NOMO-1 treated with DMSO at 0.1 percent for 48 hours (cell line): Measurements from ENCODE around the gene SLC22A13.
A peak's percentile ranks its signal among the peaks of the same experiment; 100 is the strongest.
"Not testable (repeated sequence)": the region's sequence is repeated elsewhere in the genome, so short reads cannot be mapped to it uniquely, and the experiment has no call there.

ENCODE experiments used
- DNase-seq: peaks from one replicate; lab custom pipeline; 2025; ENCODE audit not compliant: unreplicated experiment; lab: John Stamatoyannopoulos, UW

SLC22A13 gene

GRCh38 chr3:38265604-38266307, at the start of gene SLC22A13:
SLC22A13 (plus strand) TSS chr3:38265812; CDS start chr3:38265861, 49 bp downstream.
- no peak for DNase-seq

- no peak for DNase-seq
Observed at GRCh38 chr3:38219609-38220197, 45.9 kb upstream of the SLC22A13 start.

- DNase-seq = no peak
Observed at GRCh38 chr3:38221005-38221404, 44.6 kb upstream of the SLC22A13 start.

GRCh38 chr3:38222032-38222634, 43.5 kb upstream of the SLC22A13 start:
- DNase-seq = no peak

GRCh38 chr3:38224357-38224756, 41.3 kb upstream of the SLC22A13 start:
- DNase-seq = no peak

GRCh38 chr3:38226273-38226672, 39.3 kb upstream of the SLC22A13 start:
- DNase-seq = no peak

- DNase-seq = peak; percentile 42
Observed at GRCh38 chr3:38227989-38228388, 37.6 kb upstream of the SLC22A13 start.

- DNase-seq = peak; percentile 70
Observed at GRCh38 chr3:38229036-38229435, 36.6 kb upstream of the SLC22A13 start.

- peak; percentile 75 for DNase-seq
Observed at GRCh38 chr3:38232701-38233100, 32.9 kb upstream of the SLC22A13 start.

GRCh38 chr3:38235466-38235865, 30.1 kb upstream of the SLC22A13 start:
- DNase-seq = no peak

GRCh38 chr3:38238416-38239008, 27.1 kb upstream of the SLC22A13 start:
- DNase-seq = no peak

GRCh38 chr3:38242812-38243211, 22.8 kb upstream of the SLC22A13 start:
- not testable (repeated sequence) for DNase-seq

- DNase-seq = no peak
Observed at GRCh38 chr3:38245930-38246329, 19.7 kb upstream of the SLC22A13 start.

GRCh38 chr3:38247366-38248035, 18.1 kb upstream of the SLC22A13 start:
- no peak for DNase-seq

- DNase-seq = no peak
Observed at GRCh38 chr3:38250198-38250597, 15.4 kb upstream of the SLC22A13 start.

GRCh38 chr3:38251197-38251596, 14.4 kb upstream of the SLC22A13 start:
- DNase-seq = no peak

GRCh38 chr3:38253704-38254103, 11.9 kb upstream of the SLC22A13 start:
- no peak for DNase-seq

GRCh38 chr3:38254872-38255271, 10.7 kb upstream of the SLC22A13 start:
- no peak for DNase-seq

GRCh38 chr3:38255627-38256026, 10.0 kb upstream of the SLC22A13 start:
- no peak for DNase-seq

GRCh38 chr3:38257583-38257982, 8.0 kb upstream of the SLC22A13 start:
- no peak for DNase-seq

- no peak for DNase-seq
Observed at GRCh38 chr3:38260474-38260873, 5.1 kb upstream of the SLC22A13 start.
